K562 treated with DMSO at 1 percent for 24 hours (cell line): Measurements from ENCODE around the gene TAF6. TPM values are rescaled to one million over a fixed set of nuclear protein-coding genes. Genes with fewer than 3 reads are reported as not detected.

Source experiments
- total RNA-seq: library from RNA; unstranded; fragments of 300-600 nt; gene quantifications from 2 replicates; pipeline ENCODE4 v1.2.3, GENCODE V29; 2022; ENCODE audit warnings: low read depth; ENCODE audit not compliant: insufficient read depth

The TAF6 gene
- total RNA-seq: 108 and 127 TPM in 2 replicates

DNA sequence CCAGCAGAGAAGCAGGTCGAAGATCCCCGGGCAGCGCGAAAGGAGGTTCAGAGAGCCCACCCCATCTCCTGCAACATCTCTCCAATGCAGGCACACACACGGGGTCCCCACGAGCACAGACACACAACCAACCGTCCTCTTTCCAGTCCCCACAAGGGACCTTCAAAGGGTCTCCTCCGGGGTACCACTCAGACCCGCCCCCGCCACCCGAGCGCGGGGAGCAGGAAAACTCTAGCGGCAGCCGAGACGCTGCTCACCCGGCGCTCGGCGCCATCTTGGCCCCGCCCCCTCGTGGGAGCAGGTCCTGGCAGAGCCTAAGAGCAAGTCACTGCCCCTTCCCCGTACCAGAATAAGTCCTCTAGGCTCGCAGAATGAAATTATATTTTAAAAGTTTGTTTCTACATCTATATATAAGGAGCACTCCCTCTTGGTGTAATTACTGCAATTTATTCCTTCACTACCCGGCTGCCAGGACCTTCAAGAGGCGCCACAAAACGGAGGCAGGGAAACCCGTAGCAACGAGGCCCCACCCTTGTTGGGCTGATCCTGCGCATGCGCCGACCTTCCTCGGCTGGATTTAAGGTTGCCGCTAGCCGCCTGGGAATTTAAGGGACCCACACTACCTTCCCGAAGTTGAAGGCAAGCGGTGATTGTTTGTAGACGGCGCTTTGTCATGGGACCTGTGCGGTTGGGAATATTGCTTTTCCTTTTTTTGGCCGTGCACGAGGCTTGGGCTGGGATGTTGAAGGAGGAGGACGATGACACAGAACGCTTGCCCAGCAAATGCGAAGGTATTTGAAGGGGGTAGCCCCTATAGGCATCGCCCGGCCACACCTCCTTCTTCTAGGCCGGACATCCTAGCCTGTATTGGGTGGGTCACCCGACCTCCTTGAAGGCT lies at the start of gene TAF6, which contains the start of gene CNPY4:
Gene TAF6 (minus strand): TSS at position 287 of the 898 bp plus-strand sequence. CDS start 5,149 bp downstream, outside the sequence.
Gene CNPY4 (plus strand): TSS at position 563 of the 898 bp plus-strand sequence. CDS start 111 bp downstream, at position 674.

DNA sequence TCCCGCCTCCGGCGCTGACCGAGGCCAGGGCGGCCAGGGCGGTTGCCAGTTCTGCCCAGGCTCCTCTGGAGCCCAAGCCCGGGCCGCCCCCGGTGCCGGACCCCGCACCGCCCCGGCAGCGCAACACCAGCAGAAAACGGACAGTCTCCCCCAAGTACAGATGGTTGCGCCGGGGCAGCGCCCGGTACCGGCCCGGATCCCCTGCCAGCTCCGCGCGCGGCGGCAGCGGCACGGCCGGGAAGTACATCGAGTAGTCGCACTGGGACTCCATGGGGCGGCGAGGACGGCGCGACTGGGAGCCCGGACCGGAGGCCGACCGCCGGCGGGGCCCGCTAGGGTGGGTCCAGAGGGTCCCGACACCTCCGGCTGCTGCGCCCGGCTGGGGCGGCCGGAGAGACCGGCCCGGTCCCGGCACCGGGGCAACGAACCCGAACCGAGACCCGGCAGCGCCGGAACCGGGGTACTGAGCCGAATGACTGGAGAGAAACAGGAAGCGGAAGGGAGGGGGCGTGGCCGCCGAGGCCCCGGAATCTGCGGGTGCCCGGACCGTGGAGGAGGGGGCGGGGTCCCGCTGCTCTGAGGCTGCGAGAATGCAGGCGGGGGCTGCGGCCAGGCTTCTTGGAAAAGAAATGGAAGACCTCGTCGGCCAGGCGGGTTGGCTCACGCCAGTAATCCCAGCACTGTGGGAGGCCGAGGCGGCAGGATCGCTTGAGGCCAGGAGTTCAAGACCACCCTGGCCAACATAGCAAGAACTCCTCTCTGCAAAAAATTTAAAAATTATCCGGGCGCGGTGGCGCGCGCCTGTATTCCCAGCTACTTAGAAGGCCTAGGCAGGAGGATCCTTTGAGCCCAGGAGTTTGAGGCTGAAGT lies 39.3 kb upstream of the TAF6 start, which contains the start of gene TRAPPC14:
Gene TRAPPC14 (minus strand): TSS at position 495 of the 870 bp plus-strand sequence. CDS start 224 bp downstream, at position 271.

DNA sequence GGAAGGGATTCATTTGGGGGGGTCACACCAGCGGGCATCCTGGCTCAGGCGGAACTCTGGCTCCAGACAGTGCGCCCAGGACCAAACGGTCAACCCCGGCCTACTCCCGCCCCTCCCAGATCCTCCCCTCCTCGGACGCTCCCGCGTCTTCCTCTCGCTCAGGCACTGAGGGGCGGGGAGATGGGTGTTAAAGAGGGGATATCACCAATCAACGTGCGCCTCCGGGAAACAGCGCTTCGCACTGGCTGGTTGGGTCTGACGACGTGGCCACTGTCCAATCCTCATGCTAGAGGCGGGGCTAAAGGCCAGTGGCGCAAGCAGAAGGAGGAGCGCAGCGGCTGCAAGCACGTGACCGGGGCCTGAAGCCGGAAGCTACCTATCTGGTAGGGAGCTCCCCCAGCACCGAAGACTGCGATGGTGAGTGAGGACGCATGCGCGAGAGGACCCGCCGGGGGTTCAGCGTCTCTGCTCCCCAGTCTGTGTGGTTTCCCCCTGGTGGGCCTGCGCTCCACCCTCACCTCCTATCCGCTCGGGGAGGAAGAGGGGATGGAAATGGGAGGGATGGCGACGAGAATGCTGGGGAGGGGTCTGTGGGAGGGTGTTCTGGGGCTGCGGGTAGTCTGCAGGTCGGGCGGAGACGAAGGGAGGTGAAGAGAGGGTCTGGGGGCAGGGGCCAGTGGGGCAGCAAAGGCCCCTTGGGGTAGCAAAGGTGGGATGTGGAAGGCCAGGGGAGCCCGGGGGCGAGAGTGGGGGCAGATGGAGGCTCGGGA lies 29.6 kb upstream of the TAF6 start, which contains the start of gene LAMTOR4:
Gene LAMTOR4 (plus strand): TSS at position 360 of the 770 bp plus-strand sequence. CDS start 55 bp downstream, at position 415.

DNA sequence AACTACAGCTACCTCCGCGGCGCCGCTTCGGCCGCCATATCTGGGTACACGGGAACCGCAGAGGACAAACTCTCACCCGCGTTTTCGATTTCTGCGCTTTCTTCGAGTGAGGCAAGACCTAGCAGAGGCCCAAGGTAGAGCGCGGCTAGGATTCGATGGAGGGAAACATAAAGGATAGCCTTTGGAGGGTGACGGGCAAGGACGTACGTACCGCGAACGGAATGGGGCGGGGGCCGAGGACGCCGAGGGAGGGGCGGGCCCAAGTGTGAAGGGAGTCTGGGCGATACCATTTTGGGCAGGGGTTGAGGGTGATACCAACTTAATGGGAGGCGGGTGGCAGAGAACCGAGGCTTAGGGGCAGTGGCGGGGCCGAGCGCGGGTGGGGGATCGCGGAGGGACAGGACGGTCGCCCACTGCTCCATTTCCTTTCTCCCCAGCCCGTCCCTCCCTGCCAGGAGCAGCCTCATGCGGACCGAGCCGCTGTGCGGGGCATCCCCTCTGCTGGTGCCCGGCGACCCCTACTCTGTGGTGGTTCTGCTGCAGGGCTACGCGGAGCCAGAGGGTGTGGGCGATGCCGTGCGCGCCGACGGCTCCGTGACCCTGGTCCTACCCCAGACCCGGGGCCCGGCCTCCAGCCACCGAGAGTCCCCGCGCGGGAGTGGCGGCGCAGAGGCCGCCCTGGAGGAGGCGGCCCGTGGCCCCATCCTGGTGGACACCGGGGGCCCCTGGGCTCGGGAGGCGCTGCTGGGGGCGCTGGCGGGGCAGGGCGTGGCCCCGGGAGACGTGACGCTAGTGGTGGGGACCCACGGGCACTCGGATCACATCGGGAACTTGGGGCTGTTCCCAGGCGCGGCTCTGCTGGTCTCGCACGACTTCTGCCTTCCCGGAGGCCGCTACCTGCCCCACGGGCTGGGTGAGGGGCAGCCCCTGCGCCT lies 8.0 kb upstream of the TAF6 start, which contains the start of gene MBLAC1:
Gene MBLAC1 (plus strand): TSS at position 37 of the 935 bp plus-strand sequence. CDS start 429 bp downstream, at position 466.

DNA sequence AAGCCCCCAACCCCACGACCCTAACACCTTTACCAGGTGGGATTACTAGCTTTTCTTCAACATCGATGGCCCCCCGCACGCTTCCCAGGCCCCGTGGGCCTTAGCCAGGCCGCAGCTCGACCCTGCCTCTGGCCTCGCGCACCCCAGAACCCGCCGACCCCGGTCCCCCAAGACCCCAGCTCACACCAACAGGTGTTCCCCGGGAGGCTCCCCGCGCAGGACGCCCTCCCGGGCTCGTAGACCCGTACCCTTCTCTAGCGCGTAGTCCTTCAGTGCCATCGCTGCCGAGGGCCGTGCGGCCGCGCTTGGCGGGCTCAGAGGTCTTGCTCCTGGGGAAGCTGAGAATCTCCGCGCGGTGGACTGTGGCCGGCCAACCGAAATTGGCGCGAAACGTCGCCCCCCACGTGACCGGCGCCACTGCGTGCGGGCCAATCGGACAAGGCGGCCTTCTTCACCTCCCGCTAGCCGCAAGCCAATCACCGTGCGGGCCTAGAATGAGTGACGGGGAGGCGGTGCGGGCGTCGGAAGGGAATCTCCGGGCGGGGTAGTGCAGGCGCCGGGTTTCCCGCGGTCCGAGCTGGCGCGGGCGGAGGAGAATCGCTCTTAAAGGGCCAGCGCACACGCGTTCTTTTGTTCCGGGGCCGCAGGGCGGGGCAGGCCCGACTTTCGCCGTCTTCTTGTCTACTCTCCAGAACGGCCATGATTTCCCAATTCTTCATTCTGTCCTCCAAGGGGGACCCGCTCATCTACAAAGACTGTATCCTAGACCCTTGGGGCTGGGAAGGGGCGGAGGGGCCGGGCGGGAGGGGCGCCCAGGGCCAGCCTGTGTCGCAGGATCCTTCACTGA lies 17.9 kb downstream of the TAF6 start, which contains the start of the genes AP4M1 and MCM7:
Gene AP4M1 (plus strand): TSS at position 628 of the 847 bp plus-strand sequence. CDS start 72 bp downstream, at position 700.
Gene MCM7 (minus strand): TSS at position 382 of the 847 bp plus-strand sequence. CDS start 103 bp downstream, at position 279.

DNA sequence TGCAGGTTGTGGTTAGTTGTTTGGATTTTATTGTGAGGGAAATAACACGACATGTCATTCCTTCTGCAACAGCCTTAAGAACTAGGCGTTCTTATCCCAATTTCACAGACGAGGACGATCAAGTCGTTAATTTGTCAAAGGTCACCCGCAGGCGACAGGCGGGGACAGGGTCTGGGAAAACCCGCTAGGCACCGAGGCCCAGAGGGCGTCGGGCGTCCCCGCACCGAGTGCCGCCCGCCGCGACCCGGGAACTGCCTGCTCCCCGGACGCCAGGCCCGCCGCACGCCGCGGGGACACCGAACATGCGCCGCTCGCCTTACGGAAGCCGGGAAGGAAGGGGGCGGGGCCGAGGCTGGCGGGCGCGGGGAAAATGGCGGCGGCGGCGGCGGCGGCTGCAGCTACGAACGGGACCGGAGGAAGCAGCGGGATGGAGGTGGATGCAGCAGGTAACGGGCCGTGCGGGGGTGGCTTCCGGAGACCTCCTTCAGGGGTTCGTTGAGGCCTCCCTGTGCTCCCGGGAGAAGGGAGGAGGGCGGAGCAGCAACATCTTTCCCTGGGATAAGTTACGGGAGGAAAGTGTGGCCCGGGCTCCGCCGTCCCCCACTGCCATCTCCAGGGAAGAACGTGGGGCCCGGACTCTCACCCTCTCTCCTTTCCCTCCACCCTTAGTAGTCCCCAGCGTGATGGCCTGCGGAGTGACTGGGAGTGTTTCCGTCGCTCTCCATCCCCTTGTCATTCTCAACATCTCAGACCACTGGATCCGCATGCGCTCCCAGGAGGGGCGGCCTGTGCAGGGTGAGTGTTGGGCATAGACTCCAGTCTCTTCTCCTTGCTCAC lies 30.3 kb downstream of the TAF6 start, which contains the start of gene COPS6:
Gene COPS6 (plus strand): TSS at position 349 of the 837 bp plus-strand sequence. CDS start 22 bp downstream, at position 371.

DNA sequence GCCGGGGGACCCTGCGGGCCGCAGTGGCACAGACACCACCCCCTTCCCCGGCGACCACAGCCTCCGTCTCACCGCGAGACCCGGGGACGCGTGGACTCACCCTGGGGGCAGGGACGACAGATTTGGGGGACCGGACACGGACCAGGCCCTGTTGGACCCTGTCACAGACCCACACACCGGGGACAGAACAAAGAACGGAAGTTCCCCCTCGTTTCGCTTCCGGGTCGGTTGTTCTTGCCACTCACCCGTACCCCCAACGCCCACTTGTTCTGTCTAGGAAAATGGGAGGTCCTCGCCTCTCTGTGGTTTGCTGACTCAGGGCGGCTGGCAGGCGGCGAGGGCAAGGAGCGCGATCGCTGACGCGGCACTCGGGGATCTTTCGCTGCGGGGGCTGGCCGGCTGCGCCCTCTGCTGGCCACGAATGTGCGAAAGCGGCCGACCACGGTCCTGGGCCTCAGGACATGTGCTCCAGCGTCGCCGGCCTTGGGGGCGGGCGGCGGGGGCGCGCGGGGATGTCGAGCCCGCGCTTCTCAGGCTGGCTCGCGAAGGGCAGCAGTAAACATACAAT lies 37.5 kb downstream of the TAF6 start, which contains the start of gene ZNF3:
Gene ZNF3 (minus strand): TSS at position 189 of the 568 bp plus-strand sequence. CDS start 4,366 bp downstream, outside the sequence.

Other genes with a start within 250 kb of the TAF6 start
- not detected in 2 replicates for gene OR2AE1, start 242.3 kb downstream of the TAF6 start, total RNA-seq
- 37.2 and 40.7 TPM in 2 replicates for gene TRIM4, start 199.8 kb downstream of the TAF6 start, total RNA-seq
- 1.0 TPM in 1 of 2 replicates, not detected in the other for gene GJC3, start 189.7 kb downstream of the TAF6 start, total RNA-seq
- not detected in 2 replicates for gene AZGP1, start 143.3 kb downstream of the TAF6 start, total RNA-seq
- gene ZKSCAN1, start 103.8 kb downstream of the TAF6 start, total RNA-seq: 15.3 and 16.6 TPM in 2 replicates
- gene ZSCAN21, start 69.6 kb downstream of the TAF6 start, total RNA-seq: 13.1 and 17.1 TPM in 2 replicates
- gene ZNF3, start 37.6 kb downstream of the TAF6 start, total RNA-seq: 25.3 and 28.5 TPM in 2 replicates
- gene COPS6, start 30.4 kb downstream of the TAF6 start, total RNA-seq: 181 and 186 TPM in 2 replicates
- gene MCM7, start 18.0 kb downstream of the TAF6 start, total RNA-seq: 443 and 494 TPM in 2 replicates
- gene AP4M1, start 17.7 kb downstream of the TAF6 start, total RNA-seq: 20.7 and 22.2 TPM in 2 replicates
- 8.4 and 10.7 TPM in 2 replicates for gene CNPY4, start 276 bp upstream of the TAF6 start, total RNA-seq
- 5.3 and 5.6 TPM in 2 replicates for gene MBLAC1, start 7.6 kb upstream of the TAF6 start, total RNA-seq
- gene LAMTOR4, start 29.6 kb upstream of the TAF6 start, total RNA-seq: 355 and 415 TPM in 2 replicates
- 47.1 and 49.6 TPM in 2 replicates for gene TRAPPC14, start 39.4 kb upstream of the TAF6 start, total RNA-seq
- 3.5 and 4.9 TPM in 2 replicates for gene GAL3ST4, start 49.3 kb upstream of the TAF6 start, total RNA-seq
- 3.2 and 4.3 TPM in 2 replicates for gene GPC2, start 58.0 kb upstream of the TAF6 start, total RNA-seq
- 6.8 and 7.3 TPM in 2 replicates for gene STAG3, start 58.6 kb upstream of the TAF6 start, total RNA-seq
- not detected in 2 replicates for gene PVRIG, start 100.6 kb upstream of the TAF6 start, total RNA-seq
- 4.1 and 4.3 TPM in 2 replicates for gene SPDYE3, start 188.3 kb upstream of the TAF6 start, total RNA-seq
- 29.5 and 32.4 TPM in 2 replicates for gene PILRB, start 238.8 kb upstream of the TAF6 start, total RNA-seq